GM06990 (cell line): ENCODE measurements around the gene SLC28A1.
A peak's percentile ranks its signal among the peaks of the same experiment; 100 is the strongest.

Source experiments
- DNase-seq: peaks from one replicate; pipeline ENCODE4 v3.0.0-alpha.2; 2011; ENCODE audit not compliant: insufficient read length; ENCODE audit errors: extremely low read depth
- H3K27me3 ChIP-seq: replicated peaks from 2 replicates; pipeline ENCODE4 v1.6.0; 2011; ENCODE audit warnings: low read length; ENCODE audit not compliant: control insufficient read depth, insufficient read depth
- H3K36me3 ChIP-seq: 2 replicates; pipeline ENCODE4 v1.5.1; 2011; ENCODE audit warnings: low read length; ENCODE audit not compliant: control insufficient read depth, insufficient read depth
- H3K4me3 ChIP-seq: replicated peaks from 2 replicates; pipeline ENCODE4 v1.5.1; 2011; ENCODE audit warnings: low read depth, mild to moderate bottlenecking, control low read depth, low read length
- TF ChIP-seq, protein P1 (sequence below): IDR thresholded peaks from 2 replicates; pipeline ENCODE4 v1.5.1; 2011; ENCODE audit warnings: low read length, control low read depth, mild to moderate bottlenecking, inconsistent platforms; ENCODE audit not compliant: insufficient read depth, poor library complexity, severe bottlenecking

SLC28A1 gene

DNA sequence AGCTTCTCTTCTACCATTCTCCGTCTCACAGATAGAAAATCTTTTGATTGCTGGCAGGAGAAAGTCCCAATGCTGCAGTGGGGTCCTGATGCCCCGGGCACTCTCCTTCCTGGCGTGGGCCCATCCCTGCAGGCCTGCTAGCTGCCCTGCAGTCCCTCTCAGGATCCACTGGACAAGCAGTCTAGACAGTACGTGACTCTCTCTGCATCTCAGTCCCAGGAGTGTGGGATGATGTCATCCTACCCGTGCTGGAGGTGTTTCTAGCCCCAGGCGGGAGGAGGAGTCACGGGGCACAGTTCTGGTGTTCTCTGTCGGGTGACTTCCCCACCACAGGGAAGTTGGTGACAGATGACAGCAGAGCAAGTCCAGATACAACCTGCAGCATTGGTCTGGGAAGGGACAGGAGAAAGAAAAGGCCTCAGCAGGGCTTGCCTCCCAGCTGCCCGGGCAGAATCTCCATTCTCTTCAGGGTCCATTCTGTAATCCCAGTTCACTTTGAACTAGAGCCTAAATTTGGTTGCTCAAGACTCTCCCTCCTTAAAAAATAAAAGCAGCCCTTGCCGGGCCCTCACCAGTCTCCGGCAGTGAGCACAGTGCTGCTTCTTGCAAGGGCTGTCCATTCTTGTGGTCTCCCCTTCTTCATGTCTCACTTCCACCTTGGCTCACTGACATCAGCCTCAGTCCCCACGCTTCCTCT lies 30.6 kb downstream of the SLC28A1 start:
- Histone ChIP-seq H3K36me3 (no peaks in the 10 kb centered on the region), H3K4me3 (no peak overlapping the region), H3K27me3 (no peaks in the 10 kb centered on the region)
- TF ChIP-seq, protein P1, sequence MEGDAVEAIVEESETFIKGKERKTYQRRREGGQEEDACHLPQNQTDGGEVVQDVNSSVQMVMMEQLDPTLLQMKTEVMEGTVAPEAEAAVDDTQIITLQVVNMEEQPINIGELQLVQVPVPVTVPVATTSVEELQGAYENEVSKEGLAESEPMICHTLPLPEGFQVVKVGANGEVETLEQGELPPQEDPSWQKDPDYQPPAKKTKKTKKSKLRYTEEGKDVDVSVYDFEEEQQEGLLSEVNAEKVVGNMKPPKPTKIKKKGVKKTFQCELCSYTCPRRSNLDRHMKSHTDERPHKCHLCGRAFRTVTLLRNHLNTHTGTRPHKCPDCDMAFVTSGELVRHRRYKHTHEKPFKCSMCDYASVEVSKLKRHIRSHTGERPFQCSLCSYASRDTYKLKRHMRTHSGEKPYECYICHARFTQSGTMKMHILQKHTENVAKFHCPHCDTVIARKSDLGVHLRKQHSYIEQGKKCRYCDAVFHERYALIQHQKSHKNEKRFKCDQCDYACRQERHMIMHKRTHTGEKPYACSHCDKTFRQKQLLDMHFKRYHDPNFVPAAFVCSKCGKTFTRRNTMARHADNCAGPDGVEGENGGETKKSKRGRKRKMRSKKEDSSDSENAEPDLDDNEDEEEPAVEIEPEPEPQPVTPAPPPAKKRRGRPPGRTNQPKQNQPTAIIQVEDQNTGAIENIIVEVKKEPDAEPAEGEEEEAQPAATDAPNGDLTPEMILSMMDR: no peak
- peak; percentile 59 for DNase-seq

DNA sequence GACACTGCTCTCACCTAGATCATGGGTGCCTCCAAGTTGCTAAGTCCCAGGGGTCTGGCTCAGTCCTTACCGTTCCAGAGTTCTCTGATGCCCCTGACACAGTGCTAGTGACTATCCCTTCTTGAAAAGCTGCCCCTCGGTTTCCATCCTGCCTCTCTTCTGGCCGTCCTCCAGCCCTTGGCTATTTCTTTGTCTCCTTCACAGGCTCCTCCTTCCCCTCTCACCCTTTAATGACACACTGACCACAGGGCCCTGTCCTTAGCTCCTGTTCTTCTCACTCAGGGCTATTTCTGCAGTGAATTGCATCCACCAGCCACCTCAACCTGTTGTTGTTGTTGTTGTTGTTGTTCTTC lies 31.1 kb downstream of the SLC28A1 start:
- TF ChIP-seq, protein P1: no peak
- Histone ChIP-seq H3K36me3 (no peaks in the 10 kb centered on the region), H3K27me3 (no peaks in the 10 kb centered on the region), H3K4me3 (no peak overlapping the region)
- DNase-seq: no peak

DNA sequence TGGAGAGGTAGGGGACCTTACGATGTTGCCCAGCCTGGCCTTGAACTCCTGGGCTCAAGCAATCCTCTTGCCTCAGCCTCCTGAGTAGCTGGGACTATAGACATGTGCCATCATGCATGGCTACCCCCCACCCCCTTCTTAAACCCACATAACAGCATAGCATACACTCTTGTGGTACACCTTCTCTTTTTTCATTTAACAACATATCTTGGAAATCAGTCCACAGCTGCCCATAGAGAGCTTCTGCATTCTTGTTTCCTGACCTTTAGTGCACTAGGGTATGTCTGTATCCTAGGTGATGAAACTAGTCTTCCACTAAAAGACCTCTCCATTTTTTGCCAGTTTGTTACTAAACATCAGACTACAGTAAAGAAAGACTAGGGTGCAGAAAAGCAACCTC lies 33.0 kb downstream of the SLC28A1 start:
- Histone ChIP-seq H3K27me3 (no peaks in the 10 kb centered on the region), H3K36me3 (no peaks in the 10 kb centered on the region), H3K4me3 (no peak overlapping the region)
- TF ChIP-seq, protein P1: no peak
- DNase-seq: no peak

DNA sequence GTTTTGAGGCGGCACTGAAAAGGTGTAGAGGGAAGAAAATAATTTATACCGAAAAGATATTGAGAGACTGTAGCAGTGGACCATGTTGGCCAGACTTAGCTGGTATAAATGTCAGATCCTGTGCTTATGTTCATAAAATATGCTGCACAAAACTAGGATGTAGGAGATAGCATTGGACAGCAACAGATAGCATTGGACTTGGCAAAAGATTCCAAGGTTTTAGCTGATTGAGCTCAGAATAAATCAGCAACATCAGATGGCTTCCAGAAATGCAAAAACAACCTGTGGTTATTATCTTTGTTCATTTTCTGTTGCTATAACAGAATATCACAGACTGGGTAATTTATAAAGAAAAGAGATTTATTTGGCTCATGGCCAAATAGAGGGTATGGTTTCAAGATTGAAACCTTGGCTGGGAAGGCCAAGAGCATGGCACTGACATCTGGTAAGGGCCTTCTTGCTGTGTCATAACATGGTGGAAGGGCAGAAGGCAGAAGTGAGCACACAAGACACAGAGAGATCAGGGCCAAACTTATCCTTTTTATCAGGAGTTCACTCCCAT lies 34.7 kb downstream of the SLC28A1 start:
- no peak for DNase-seq
- TF ChIP-seq, protein P1: no peak
- Histone ChIP-seq H3K27me3 (peaks cover 2% of the 10 kb centered on the region; the same call in 1 of the 2 replicates), H3K36me3 (no peaks in the 10 kb centered on the region), H3K4me3 (no peak overlapping the region)

DNA sequence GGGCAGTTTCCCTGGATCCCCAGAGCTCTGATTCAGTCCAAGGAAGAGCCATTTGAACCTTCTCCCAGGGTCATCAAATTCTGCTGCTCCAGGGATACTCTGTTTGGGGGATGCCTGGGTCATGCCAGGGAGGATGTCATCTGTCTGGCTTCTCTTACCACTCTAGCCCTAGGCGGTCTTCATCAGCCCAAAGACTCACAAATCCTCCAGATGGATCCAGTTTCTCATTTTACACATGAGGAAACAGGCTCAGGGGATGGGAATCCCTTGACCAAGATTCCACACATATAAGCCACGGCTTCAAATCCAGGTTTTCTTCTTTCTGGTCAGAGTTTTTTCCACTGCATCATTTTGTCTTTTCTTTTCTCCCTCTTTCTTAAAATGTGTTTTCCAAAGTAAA lies 36.7 kb downstream of the SLC28A1 start:
- H3K4me3 ChIP-seq: no peak overlapping the region
- peaks cover 2% of the 10 kb centered on the region; the same call in 1 of the 2 replicates for H3K27me3 ChIP-seq
- no peak for DNase-seq
- H3K36me3 ChIP-seq: no peaks in the 10 kb centered on the region
- TF ChIP-seq, protein P1: no peak

DNA sequence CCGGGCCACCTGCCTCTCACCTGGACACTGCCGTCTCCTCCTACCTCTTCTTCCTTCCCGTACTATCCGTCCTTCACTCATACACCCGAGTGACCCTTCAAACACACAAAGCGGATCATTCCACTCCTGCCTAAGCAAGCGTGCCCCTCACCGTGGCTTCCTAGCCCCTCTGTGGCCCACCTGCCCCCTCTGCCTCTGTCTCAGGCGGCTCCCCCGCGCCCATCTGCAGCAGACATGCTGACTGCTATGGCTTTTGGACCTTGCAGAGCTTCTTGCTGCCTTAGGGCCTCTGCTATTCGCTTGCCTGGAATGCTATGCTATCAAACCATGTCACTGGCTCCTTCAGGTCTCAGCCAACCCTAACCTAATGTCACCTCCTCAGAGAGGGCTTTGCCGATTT lies 38.1 kb downstream of the SLC28A1 start:
- peaks cover 2% of the 10 kb centered on the region; the same call in 1 of the 2 replicates for H3K27me3 ChIP-seq
- no peak for DNase-seq
- H3K4me3 ChIP-seq: no peak overlapping the region
- TF ChIP-seq, protein P1: no peak
- H3K36me3 ChIP-seq: no peaks in the 10 kb centered on the region
